ENCODE measurements around the gene MACO1. TPM values are rescaled to one million over a fixed set of nuclear protein-coding genes. Genes with fewer than 3 reads are reported as not detected.

The MACO1 gene
- total and polyA plus RNA-seq, 2 of the 8 experiments (the other 6 are each of a cell fraction or from before 2014, with no cell fraction given): 3.5 to 15.1 TPM

GRCh38 chr1:25487628-25488027 lies 56.9 kb downstream of the MACO1 start (continued):
- TF ChIP-seq CHD7 (IDR thresholded peaks at IDR 0.05; ENCODE audit: insufficient replicate concordance, low read length) (no peak), YY1 (IDR thresholded peaks at IDR 0.05; ENCODE audit: low read depth, low read length) (no peak), SRF (IDR thresholded peaks at IDR 0.05; ENCODE audit: low read depth, low read length) (no peak), RAD21 (IDR thresholded peaks at IDR 0.05 in 1 of 2, conservative IDR thresholded peaks at IDR 0.05 in 1 of 2; ENCODE audit: low read depth in 2 of 2, low read length in 2 of 2) (0 out of 4 replicates have a peak, but pooled peaks of 1 of the 2 experiments have one; percentile 12), CHD1 (IDR thresholded peaks at IDR 0.05; ENCODE audit: low read depth, low read length) (no peak)
